Erythroblast (primary cell): ENCODE measurements around the gene TACR1.

Experiments
- GATA1 ChIP-seq: IDR thresholded peaks from 2 replicates; pipeline ENCODE4 v1.6.1; 2011; ENCODE audit warnings: low read depth, mild to moderate bottlenecking, control low read depth, low read length, moderate library complexity
- POLR2A ChIP-seq: IDR thresholded peaks from 2 replicates; pipeline ENCODE4 v1.6.1; 2011; ENCODE audit warnings: mild to moderate bottlenecking, low read length

GRCh38 chr2:75130171-75130570 is 69.1 kb downstream of the TACR1 start:
- TF ChIP-seq POLR2A = no peak
- TF ChIP-seq GATA1 = no peak
